ENCODE results near the gene UQCC3. TPM values are rescaled to one million over a fixed set of nuclear protein-coding genes. Genes with fewer than 3 reads are reported as not detected.
A peak's percentile ranks its signal among the peaks of the same experiment; 100 is the strongest.
"Not testable (repeated sequence)": the region's sequence is repeated elsewhere in the genome, so short reads cannot be mapped to it uniquely, and the experiment has no call there.

Gene UQCC3
- total RNA-seq, 1 experiment from 2014 or later, result 28.6 TPM

- DNase-seq (ENCODE audit: low read depth), result no peak
Measured at GRCh38 chr11:62702246-62702645, 30.8 kb downstream of the UQCC3 start.

- not testable (repeated sequence) for DNase-seq (ENCODE audit: low read depth)
Measured at GRCh38 chr11:62703921-62704320, 32.4 kb downstream of the UQCC3 start.

- no peak for DNase-seq (ENCODE audit: low read depth)
Measured at GRCh38 chr11:62705413-62705812, 33.9 kb downstream of the UQCC3 start.

GRCh38 chr11:62705880-62706849 lies 34.7 kb downstream of the UQCC3 start:
- DNase-seq (ENCODE audit: low read depth), result peak; percentile 90

- no peak for DNase-seq (ENCODE audit: low read depth)
Measured at GRCh38 chr11:62706850-62707247, 35.4 kb downstream of the UQCC3 start.

- DNase-seq (ENCODE audit: low read depth), result no peak
Measured at GRCh38 chr11:62707277-62707861, 35.9 kb downstream of the UQCC3 start, which contains the start of the genes BSCL2 and GNG3. BSCL2 (minus strand) TSS chr11:62707424; CDS start chr11:62707195, 229 bp downstream. GNG3 (plus strand) TSS chr11:62707676; CDS start chr11:62708296, 620 bp downstream.

GRCh38 chr11:62708392-62708791 lies 36.9 kb downstream of the UQCC3 start:
- DNase-seq (ENCODE audit: low read depth), result no peak

GRCh38 chr11:62708793-62709192 lies 37.3 kb downstream of the UQCC3 start:
- DNase-seq (ENCODE audit: low read depth), result no peak

GRCh38 chr11:62709247-62710000 lies 38.0 kb downstream of the UQCC3 start:
- DNase-seq (ENCODE audit: low read depth), result peak; percentile 50

- DNase-seq (ENCODE audit: low read depth), result no peak
Measured at GRCh38 chr11:62710001-62710345, 38.5 kb downstream of the UQCC3 start.

GRCh38 chr11:62712276-62712812 lies 40.9 kb downstream of the UQCC3 start:
- no peak for DNase-seq (ENCODE audit: low read depth)

GRCh38 chr11:62712861-62713260 lies 41.4 kb downstream of the UQCC3 start:
- DNase-seq (ENCODE audit: low read depth), result no peak

- no peak for DNase-seq (ENCODE audit: low read depth)
Measured at GRCh38 chr11:62713343-62713742, 41.9 kb downstream of the UQCC3 start.

- DNase-seq (ENCODE audit: low read depth), result no peak
Measured at GRCh38 chr11:62715150-62716130, 44.0 kb downstream of the UQCC3 start.

- no peak for DNase-seq (ENCODE audit: low read depth)
Measured at GRCh38 chr11:62716206-62716605, 44.7 kb downstream of the UQCC3 start.

- no peak for DNase-seq (ENCODE audit: low read depth)
Measured at GRCh38 chr11:62716816-62717215, 45.3 kb downstream of the UQCC3 start.

GRCh38 chr11:62719302-62719978 lies 48.0 kb downstream of the UQCC3 start:
- no peak for DNase-seq (ENCODE audit: low read depth)

- peak; percentile 32 for DNase-seq (ENCODE audit: low read depth)
Measured at GRCh38 chr11:62721994-62722393, 50.5 kb downstream of the UQCC3 start.
